Neural progenitor cell (in vitro differentiated cells): ENCODE data around the gene SDK1. TPM values are rescaled to one million over a fixed set of nuclear protein-coding genes. Genes with fewer than 3 reads are reported as not detected.

Source experiments
- DNase-seq: peaks from one replicate; pipeline ENCODE4 v3.0.0-alpha.2; 2016; ENCODE audit warnings: low spot score
- H2AFZ ChIP-seq: fragments of 200-600 bp; sonication (generic); replicated peaks from 2 replicates; pipeline ENCODE4 v1.6.1; 2016; ENCODE audit warnings: antibody characterized with exemption
- H3F3A ChIP-seq: fragments of 200-600 bp; sonication (generic); 2 replicates; pipeline ENCODE4 v1.6.1; 2016; ENCODE audit warnings: antibody characterized with exemption, low read depth
- H3K27ac ChIP-seq: fragments of 200-600 bp; sonication (generic); 2 replicates; pipeline ENCODE4 v1.5.1; 2016; ENCODE audit warnings: mild to moderate bottlenecking
- H3K27me3 ChIP-seq: fragments of 200-600 bp; sonication (generic); 2 replicates; pipeline ENCODE4 v1.6.1; 2016; ENCODE audit warnings: mild to moderate bottlenecking, moderate library complexity
- H3K36me3 ChIP-seq: fragments of 200-600 bp; sonication (generic); 2 replicates; pipeline ENCODE4 v1.5.1; 2016
- H3K4me1 ChIP-seq: fragments of 200-600 bp; sonication (generic); 2 replicates; pipeline ENCODE4 v1.6.1; 2016; ENCODE audit warnings: mixed run types
- H3K4me2 ChIP-seq: fragments of 200-600 bp; sonication (generic); 2 replicates; pipeline ENCODE4 v1.6.1; 2016
- H3K4me3 ChIP-seq: fragments of 200-600 bp; sonication (generic); 2 replicates; pipeline ENCODE4 v1.5.1; 2016
- H3K79me2 ChIP-seq: fragments of 200-600 bp; sonication (generic); 2 replicates; pipeline ENCODE4 v1.6.1; 2016; ENCODE audit warnings: low read depth
- H3K9ac ChIP-seq: fragments of 200-600 bp; sonication (generic); 2 replicates; pipeline ENCODE4 v1.6.1; 2016
- H3K9me3 ChIP-seq: fragments of 200-600 bp; sonication (generic); 2 replicates; pipeline ENCODE4 v1.5.1; 2016; ENCODE audit warnings: low read depth
- H4K20me1 ChIP-seq: fragments of 200-600 bp; sonication (generic); 2 replicates; pipeline ENCODE4 v1.6.1; 2016; ENCODE audit warnings: low read depth
- H3K27ac Mint-ChIP-seq: 3 replicates; pipeline ENCODE4 v1.8.0; 2021; ENCODE audit warnings: mixed read lengths
- H3K27me3 Mint-ChIP-seq: 2 replicates; pipeline ENCODE4 v1.8.0; 2022; ENCODE audit warnings: low read depth, mild to moderate bottlenecking, inconsistent platforms, moderate library complexity, mixed read lengths; ENCODE audit not compliant: insufficient read depth
- H3K36me3 Mint-ChIP-seq: 3 replicates; pipeline ENCODE4 v1.8.0; 2021; ENCODE audit warnings: mixed read lengths
- H3K4me1 Mint-ChIP-seq: 3 replicates; pipeline ENCODE4 v1.8.0; 2021; ENCODE audit warnings: mixed read lengths
- H3K4me3 Mint-ChIP-seq: 3 replicates; pipeline ENCODE4 v1.8.0; 2021; ENCODE audit warnings: mild to moderate bottlenecking, moderate library complexity, mixed read lengths
- H3K9me3 Mint-ChIP-seq: 3 replicates; pipeline ENCODE4 v1.8.0; 2020; ENCODE audit warnings: mixed read lengths
- CTCF ChIP-seq: fragments of 200-600 bp; sonication (generic); IDR thresholded peaks from 2 replicates; pipeline ENCODE4 v1.5.1; 2017; ENCODE audit warnings: antibody characterized with exemption, mild to moderate bottlenecking
- EZH2 ChIP-seq: fragments of 200-600 bp; sonication (generic); IDR thresholded peaks from 2 replicates; pipeline ENCODE4 v1.6.1; 2017; ENCODE audit warnings: antibody characterized with exemption, mild to moderate bottlenecking, moderate library complexity
- EZH2phosphoT487 ChIP-seq: fragments of 200-600 bp; sonication (generic); IDR thresholded peaks from 2 replicates; pipeline ENCODE4 v1.6.1; 2017; ENCODE audit warnings: antibody characterized with exemption
- total RNA-seq: library from RNA; depleted of rRNA; stranded (reverse); fragments of >200 nt; gene quantifications from 2 replicates; pipeline ENCODE4 v1.2.3, GENCODE V29; 2015; ENCODE audit warnings: low replicate concordance

The SDK1 gene
- total RNA-seq, 1 donor from 2014 or later: 4.9 TPM

GRCh38 chr7:3527496-3528124, 226.6 kb downstream of the SDK1 start:
- Histone ChIP-seq H3K4me1 (peaks cover 8% of the 10 kb centered on the region), H3K79me2 (no peaks in the 10 kb centered on the region), H3K9ac (no peak overlapping the region), H4K20me1 (no peaks in the 10 kb centered on the region), H3K9me3 (no peaks in the 10 kb centered on the region), H3K27me3 (no peaks in the 10 kb centered on the region), H3K36me3 (no peaks in the 10 kb centered on the region), H3K27ac (no peak overlapping the region), H3F3A (no peaks in the 10 kb centered on the region), H3K4me3 (no peak overlapping the region), H3K4me2 (no peak overlapping the region), H2AFZ (no peak overlapping the region)
- TF ChIP-seq CTCF: no peak
- no peak for TF ChIP-seq EZH2phosphoT487
- TF ChIP-seq EZH2: no peak
- Mint-ChIP-seq H3K27me3 (no peaks in the 10 kb centered on the region), H3K4me1 (peaks cover 4% of the 10 kb centered on the region), H3K4me3 (no peak overlapping the region), H3K36me3 (no peaks in the 10 kb centered on the region), H3K27ac (no peak overlapping the region), H3K9me3 (no peaks in the 10 kb centered on the region)
- DNase-seq: no peak

GRCh38 chr7:3533040-3533439, 232.0 kb downstream of the SDK1 start:
- no peak overlapping the region for H3K27ac Mint-ChIP-seq
- no peak overlapping the region for H3K4me2 ChIP-seq
- no peak overlapping the region for H3K9ac ChIP-seq
- H3K36me3 ChIP-seq: no peaks in the 10 kb centered on the region
- H3K36me3 Mint-ChIP-seq: no peaks in the 10 kb centered on the region
- no peaks in the 10 kb centered on the region for H3K27me3 ChIP-seq
- no peak overlapping the region for H2AFZ ChIP-seq
- H3K27me3 Mint-ChIP-seq: no peaks in the 10 kb centered on the region
- no peaks in the 10 kb centered on the region for H3K9me3 Mint-ChIP-seq
- no peaks in the 10 kb centered on the region for H4K20me1 ChIP-seq
- no peaks in the 10 kb centered on the region for H3K9me3 ChIP-seq
- DNase-seq: no peak
- H3K4me3 Mint-ChIP-seq: no peak overlapping the region
- H3F3A ChIP-seq: no peaks in the 10 kb centered on the region
- H3K27ac ChIP-seq: no peak overlapping the region
- H3K79me2 ChIP-seq: no peaks in the 10 kb centered on the region
- TF ChIP-seq EZH2: no peak
- no peak for TF ChIP-seq CTCF
- no peak for TF ChIP-seq EZH2phosphoT487
- peaks cover 3% of the 10 kb centered on the region for H3K4me1 Mint-ChIP-seq
- H3K4me3 ChIP-seq: no peak overlapping the region
- no peaks in the 10 kb centered on the region for H3K4me1 ChIP-seq

GRCh38 chr7:3537210-3537875, 236.3 kb downstream of the SDK1 start:
- peaks cover 3% of the 10 kb centered on the region for H3K27me3 Mint-ChIP-seq
- H3K4me3 ChIP-seq: no peak overlapping the region
- no peak overlapping the region for H2AFZ ChIP-seq

More at GRCh38 chr7:3537210-3537875, 236.3 kb downstream of the SDK1 start:
- Histone ChIP-seq H4K20me1 (no peaks in the 10 kb centered on the region), H3F3A (no peaks in the 10 kb centered on the region), H3K79me2 (no peaks in the 10 kb centered on the region), H3K27ac (no peak overlapping the region), H3K4me2 (no peak overlapping the region), H3K9ac (no peak overlapping the region), H3K9me3 (no peaks in the 10 kb centered on the region), H3K36me3 (no peaks in the 10 kb centered on the region), H3K27me3 (no peaks in the 10 kb centered on the region), H3K4me1 (no peaks in the 10 kb centered on the region)
- H3K9me3 Mint-ChIP-seq: no peaks in the 10 kb centered on the region
- TF ChIP-seq EZH2phosphoT487 (no peak), CTCF (no peak)
- H3K4me1 Mint-ChIP-seq: peaks cover 3% of the 10 kb centered on the region
- no peak overlapping the region for H3K27ac Mint-ChIP-seq
- no peaks in the 10 kb centered on the region for H3K36me3 Mint-ChIP-seq
- DNase-seq: no peak
- no peak overlapping the region for H3K4me3 Mint-ChIP-seq
